Ishikawa (cell line): ENCODE results near the gene PRKCE.

Source experiments
- EGR1 ChIP-seq: IDR thresholded peaks from 2 replicates; pipeline ENCODE4 v1.6.1; 2012
- REST ChIP-seq: IDR thresholded peaks from 2 replicates; pipeline ENCODE4 v1.6.1; 2012; ENCODE audit warnings: low read depth, mild to moderate bottlenecking
- YY1 ChIP-seq: IDR thresholded peaks from 2 replicates; pipeline ENCODE4 v1.6.1; 2012; ENCODE audit warnings: low read depth
- ZBTB7A ChIP-seq: IDR thresholded peaks from 2 replicates; pipeline ENCODE4 v1.6.1; 2012; ENCODE audit warnings: low read depth

GRCh38 chr2:46135958-46136357, 484.5 kb downstream of the PRKCE start:
- TF ChIP-seq ZBTB7A, result no peak
- no peak for TF ChIP-seq REST
- no peak for TF ChIP-seq YY1
- TF ChIP-seq EGR1, result no peak
